GM23338 (cell line): ENCODE data around the gene PGA3. TPM values are rescaled to one million over a fixed set of nuclear protein-coding genes. Genes with fewer than 3 reads are reported as not detected.

Source experiments
- ATAC-seq: fragments of 200-7000 bp; cut with Tn5 transposase; 3 replicates; pipeline ENCODE4 v1.9.1; 2020
- DNase-seq: peaks from one replicate; pipeline ENCODE4 v3.0.0-alpha.2; 2015; ENCODE audit warnings: low spot score
- H2AFZ ChIP-seq: fragments of 200-600 bp; sonication (generic); 2 replicates; pipeline ENCODE4 v1.8.0; 2016; ENCODE audit warnings: antibody characterized with exemption, mild to moderate bottlenecking, moderate library complexity
- H3F3A ChIP-seq: fragments of 200-600 bp; sonication (generic); replicated peaks from 2 replicates; pipeline ENCODE4 v1.8.0; 2017; ENCODE audit warnings: antibody characterized with exemption, mixed run types, low read depth
- H3K27ac ChIP-seq: fragments of 200-600 bp; sonication (generic); 2 replicates; pipeline ENCODE4 v1.6.1; 2016; ENCODE audit warnings: low read depth
- H3K27me3 ChIP-seq: fragments of 200-600 bp; sonication (generic); 2 replicates; pipeline ENCODE4 v1.8.0; 2016; ENCODE audit warnings: mild to moderate bottlenecking, mixed run types, moderate library complexity; ENCODE audit not compliant: insufficient read depth
- H3K36me3 ChIP-seq: fragments of 200-600 bp; sonication (generic); 2 replicates; pipeline ENCODE4 v1.8.0; 2016; ENCODE audit warnings: mild to moderate bottlenecking; ENCODE audit not compliant: insufficient read depth
- H3K4me1 ChIP-seq: fragments of 200-600 bp; sonication (generic); 2 replicates; pipeline ENCODE4 v1.8.0; 2016; ENCODE audit warnings: mild to moderate bottlenecking, moderate library complexity; ENCODE audit not compliant: insufficient read depth
- H3K4me2 ChIP-seq: fragments of 200-600 bp; sonication (generic); 2 replicates; pipeline ENCODE4 v1.7.1; 2017; ENCODE audit warnings: mixed run types
- H3K4me3 ChIP-seq: fragments of 200-600 bp; sonication (generic); 2 replicates; pipeline ENCODE4 v1.6.1; 2016; ENCODE audit warnings: mixed run types
- H3K79me2 ChIP-seq: fragments of 200-600 bp; sonication (generic); replicated peaks from 2 replicates; pipeline ENCODE4 v1.8.0; 2017; ENCODE audit warnings: mild to moderate bottlenecking; ENCODE audit not compliant: insufficient read depth
- H3K9me2 ChIP-seq: fragments of 200-600 bp; sonication (generic); 2 replicates; pipeline ENCODE4 v1.8.0; 2017; ENCODE audit not compliant: insufficient read depth
- H4K20me1 ChIP-seq: fragments of 200-600 bp; sonication (generic); replicated peaks from 2 replicates; pipeline ENCODE4 v1.8.0; 2017; ENCODE audit warnings: mild to moderate bottlenecking; ENCODE audit not compliant: insufficient read depth
- H3K27ac Mint-ChIP-seq: 2 replicates; pipeline ENCODE4 v1.8.0; 2020; ENCODE audit warnings: inconsistent platforms, mild to moderate bottlenecking, moderate library complexity, mixed read lengths
- H3K27me3 Mint-ChIP-seq: 3 replicates; pipeline ENCODE4 v1.8.0; 2022; ENCODE audit warnings: low read depth, mild to moderate bottlenecking, moderate library complexity, mixed read lengths, inconsistent platforms; ENCODE audit not compliant: insufficient read depth, poor library complexity
- H3K36me3 Mint-ChIP-seq: 3 replicates; pipeline ENCODE4 v1.8.0; 2021; ENCODE audit warnings: low read depth, mild to moderate bottlenecking, inconsistent platforms, moderate library complexity, mixed read lengths
- H3K4me1 Mint-ChIP-seq: 3 replicates; pipeline ENCODE4 v1.8.0; 2020; ENCODE audit warnings: mild to moderate bottlenecking, inconsistent platforms, mixed read lengths
- H3K4me3 Mint-ChIP-seq: 3 replicates; pipeline ENCODE4 v1.8.0; 2021; ENCODE audit warnings: moderate library complexity, mild to moderate bottlenecking, inconsistent platforms, mixed read lengths
- H3K9me3 Mint-ChIP-seq: 3 replicates; pipeline ENCODE4 v1.8.0; 2020; ENCODE audit warnings: moderate library complexity, mild to moderate bottlenecking, inconsistent platforms, mixed read lengths
- CREB1 ChIP-seq: fragments of 250-450 bp; sonication (Bioruptor Pico); IDR thresholded peaks from 2 replicates; pipeline ENCODE4 v1.5.0; 2020; ENCODE audit warnings: low read depth, mild to moderate bottlenecking, moderate library complexity
- JUNB ChIP-seq: IDR thresholded peaks from one replicate; pipeline ENCODE4 v1.6.1; 2016; ENCODE audit warnings: antibody characterized with exemption; ENCODE audit not compliant: unreplicated experiment
- STAT1 ChIP-seq: IDR thresholded peaks from one replicate; pipeline ENCODE4 v1.6.1; 2016; ENCODE audit warnings: antibody characterized with exemption; ENCODE audit not compliant: unreplicated experiment
- ZNF114 ChIP-seq: fragments of 250-450 bp; sonication (Bioruptor Pico); IDR thresholded peaks from 2 replicates; pipeline ENCODE4 v1.5.0; 2020; ENCODE audit warnings: mild to moderate bottlenecking, moderate library complexity
- ZNF331 ChIP-seq: fragments of 250-450 bp; sonication (Bioruptor Pico); IDR thresholded peaks from 2 replicates; pipeline ENCODE4 v1.5.0; 2020; ENCODE audit warnings: low read depth, mild to moderate bottlenecking, moderate library complexity
- polyA plus RNA-seq: library from polyadenylated mRNA; unstranded; fragments of >200 nt; fragmentation: Nextera tagmentation; extraction: Ambion mirVana; gene quantifications from 2 replicates; pipeline ENCODE4 v1.2.1, GENCODE V29; 2016
- total RNA-seq: library from RNA; depleted of rRNA; stranded (reverse); fragments of >200 nt; shearing (Covaris generic); gene quantifications from 2 replicates; pipeline ENCODE4 v1.2.3, GENCODE V29; 2014
- TF ChIP-seq, protein P1 (sequence below): fragments of 250-450 bp; sonication (Bioruptor Pico); IDR thresholded peaks from 2 replicates; pipeline ENCODE4 v1.5.0; 2020; ENCODE audit warnings: mild to moderate bottlenecking, moderate library complexity

The PGA3 gene
- total and polyA plus RNA-seq, 2 experiments from 2014 or later: 0.37 TPM; not detected in 1

DNA sequence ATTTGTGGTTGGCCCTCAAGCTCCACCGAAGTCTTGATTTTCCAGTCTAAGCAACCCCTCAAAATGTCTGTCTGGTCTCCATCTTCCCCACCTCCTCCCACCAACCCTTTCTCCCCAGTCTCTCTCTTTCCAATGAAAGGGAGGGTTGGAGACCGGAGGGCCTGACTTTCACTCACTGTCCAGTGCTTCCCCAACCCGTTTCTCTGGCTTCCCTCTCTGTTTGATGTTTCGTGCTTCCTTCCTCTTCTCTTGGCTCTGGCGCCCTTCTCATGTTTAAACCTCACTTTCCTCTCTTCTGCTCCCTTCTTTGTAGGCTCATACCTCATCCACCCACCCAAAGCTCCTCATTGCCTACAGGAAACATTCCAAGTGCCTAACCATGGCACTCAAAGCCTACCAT lies 31.0 kb upstream of the PGA3 start (continued):
- TF ChIP-seq, protein P1, sequence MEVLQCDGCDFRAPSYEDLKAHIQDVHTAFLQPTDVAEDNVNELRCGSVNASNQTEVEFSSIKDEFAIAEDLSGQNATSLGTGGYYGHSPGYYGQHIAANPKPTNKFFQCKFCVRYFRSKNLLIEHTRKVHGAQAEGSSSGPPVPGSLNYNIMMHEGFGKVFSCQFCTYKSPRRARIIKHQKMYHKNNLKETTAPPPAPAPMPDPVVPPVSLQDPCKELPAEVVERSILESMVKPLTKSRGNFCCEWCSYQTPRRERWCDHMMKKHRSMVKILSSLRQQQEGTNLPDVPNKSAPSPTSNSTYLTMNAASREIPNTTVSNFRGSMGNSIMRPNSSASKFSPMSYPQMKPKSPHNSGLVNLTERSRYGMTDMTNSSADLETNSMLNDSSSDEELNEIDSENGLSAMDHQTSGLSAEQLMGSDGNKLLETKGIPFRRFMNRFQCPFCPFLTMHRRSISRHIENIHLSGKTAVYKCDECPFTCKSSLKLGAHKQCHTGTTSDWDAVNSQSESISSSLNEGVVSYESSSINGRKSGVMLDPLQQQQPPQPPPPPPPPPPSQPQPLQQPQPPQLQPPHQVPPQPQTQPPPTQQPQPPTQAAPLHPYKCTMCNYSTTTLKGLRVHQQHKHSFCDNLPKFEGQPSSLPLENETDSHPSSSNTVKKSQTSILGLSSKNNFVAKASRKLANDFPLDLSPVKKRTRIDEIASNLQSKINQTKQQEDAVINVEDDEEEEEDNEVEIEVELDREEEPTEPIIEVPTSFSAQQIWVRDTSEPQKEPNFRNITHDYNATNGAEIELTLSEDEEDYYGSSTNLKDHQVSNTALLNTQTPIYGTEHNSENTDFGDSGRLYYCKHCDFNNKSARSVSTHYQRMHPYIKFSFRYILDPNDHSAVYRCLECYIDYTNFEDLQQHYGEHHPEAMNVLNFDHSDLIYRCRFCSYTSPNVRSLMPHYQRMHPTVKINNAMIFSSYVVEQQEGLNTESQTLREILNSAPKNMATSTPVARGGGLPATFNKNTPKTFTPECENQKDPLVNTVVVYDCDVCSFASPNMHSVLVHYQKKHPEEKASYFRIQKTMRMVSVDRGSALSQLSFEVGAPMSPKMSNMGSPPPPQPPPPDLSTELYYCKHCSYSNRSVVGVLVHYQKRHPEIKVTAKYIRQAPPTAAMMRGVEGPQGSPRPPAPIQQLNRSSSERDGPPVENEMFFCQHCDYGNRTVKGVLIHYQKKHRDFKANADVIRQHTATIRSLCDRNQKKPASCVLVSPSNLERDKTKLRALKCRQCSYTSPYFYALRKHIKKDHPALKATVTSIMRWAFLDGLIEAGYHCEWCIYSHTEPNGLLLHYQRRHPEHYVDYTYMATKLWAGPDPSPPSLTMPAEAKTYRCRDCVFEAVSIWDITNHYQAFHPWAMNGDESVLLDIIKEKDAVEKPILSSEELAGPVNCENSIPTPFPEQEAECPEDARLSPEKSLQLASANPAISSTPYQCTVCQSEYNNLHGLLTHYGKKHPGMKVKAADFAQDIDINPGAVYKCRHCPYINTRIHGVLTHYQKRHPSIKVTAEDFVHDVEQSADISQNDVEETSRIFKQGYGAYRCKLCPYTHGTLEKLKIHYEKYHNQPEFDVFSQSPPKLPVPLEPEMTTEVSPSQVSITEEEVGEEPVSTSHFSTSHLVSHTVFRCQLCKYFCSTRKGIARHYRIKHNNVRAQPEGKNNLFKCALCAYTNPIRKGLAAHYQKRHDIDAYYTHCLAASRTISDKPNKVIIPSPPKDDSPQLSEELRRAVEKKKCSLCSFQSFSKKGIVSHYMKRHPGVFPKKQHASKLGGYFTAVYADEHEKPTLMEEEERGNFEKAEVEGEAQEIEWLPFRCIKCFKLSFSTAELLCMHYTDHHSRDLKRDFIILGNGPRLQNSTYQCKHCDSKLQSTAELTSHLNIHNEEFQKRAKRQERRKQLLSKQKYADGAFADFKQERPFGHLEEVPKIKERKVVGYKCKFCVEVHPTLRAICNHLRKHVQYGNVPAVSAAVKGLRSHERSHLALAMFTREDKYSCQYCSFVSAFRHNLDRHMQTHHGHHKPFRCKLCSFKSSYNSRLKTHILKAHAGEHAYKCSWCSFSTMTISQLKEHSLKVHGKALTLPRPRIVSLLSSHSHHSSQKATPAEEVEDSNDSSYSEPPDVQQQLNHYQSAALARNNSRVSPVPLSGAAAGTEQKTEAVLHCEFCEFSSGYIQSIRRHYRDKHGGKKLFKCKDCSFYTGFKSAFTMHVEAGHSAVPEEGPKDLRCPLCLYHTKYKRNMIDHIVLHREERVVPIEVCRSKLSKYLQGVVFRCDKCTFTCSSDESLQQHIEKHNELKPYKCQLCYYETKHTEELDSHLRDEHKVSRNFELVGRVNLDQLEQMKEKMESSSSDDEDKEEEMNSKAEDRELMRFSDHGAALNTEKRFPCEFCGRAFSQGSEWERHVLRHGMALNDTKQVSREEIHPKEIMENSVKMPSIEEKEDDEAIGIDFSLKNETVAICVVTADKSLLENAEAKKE (CRISPR knock-in tag): no peak
- TF ChIP-seq ZNF114 (no peak), ZNF331 (CRISPR knock-in tag) (no peak)

DNA sequence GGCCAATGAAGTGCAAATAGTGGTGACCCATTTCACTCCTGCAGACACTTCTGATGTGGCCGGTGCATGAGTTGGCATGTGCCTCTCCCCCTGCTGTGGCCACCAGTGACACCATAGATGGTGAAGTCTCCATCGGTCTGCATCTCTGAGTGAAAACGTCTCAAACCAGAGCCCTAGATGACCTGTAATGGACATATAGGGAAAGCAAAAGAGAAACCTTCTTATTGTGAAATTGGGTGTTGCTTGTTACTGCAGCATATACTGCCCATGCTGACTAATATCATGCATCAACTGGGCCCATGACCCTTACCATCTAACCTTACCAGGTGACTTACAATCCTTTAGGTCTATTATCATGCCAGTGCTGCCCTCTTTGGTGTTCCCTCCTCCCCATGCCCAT lies 30.4 kb upstream of the PGA3 start:
- no peaks in the 10 kb centered on the region for H4K20me1 ChIP-seq
- H3K27ac Mint-ChIP-seq: no peak overlapping the region
- H2AFZ ChIP-seq: no peak overlapping the region
- ATAC-seq (no peak), DNase-seq (no peak)
- no peaks in the 10 kb centered on the region; the same call in 2 of the 3 replicates for H3K36me3 Mint-ChIP-seq
- no peaks in the 10 kb centered on the region for H3K27me3 ChIP-seq
- peaks cover 4% of the 10 kb centered on the region for H3K9me3 Mint-ChIP-seq
- no peaks in the 10 kb centered on the region for H3K79me2 ChIP-seq
- H3F3A ChIP-seq: no peaks in the 10 kb centered on the region
- H3K4me2 ChIP-seq: no peak overlapping the region
- H3K9me2 ChIP-seq: peaks cover 4% of the 10 kb centered on the region; the same call in 1 of the 2 replicates
- H3K4me3 ChIP-seq: no peak overlapping the region
- no peak overlapping the region for H3K27ac ChIP-seq
- H3K4me3 Mint-ChIP-seq: no peak overlapping the region
- no peaks in the 10 kb centered on the region; the same call in 2 of the 3 replicates for H3K4me1 Mint-ChIP-seq
- no peaks in the 10 kb centered on the region for H3K36me3 ChIP-seq
- no peaks in the 10 kb centered on the region for H3K4me1 ChIP-seq
- peaks cover 15% of the 10 kb centered on the region for H3K27me3 Mint-ChIP-seq
- no peak for TF ChIP-seq CREB1 (CRISPR knock-in tag)
- no peak for TF ChIP-seq STAT1
- TF ChIP-seq JUNB: no peak
- TF ChIP-seq, protein P1 (CRISPR knock-in tag): no peak
- TF ChIP-seq ZNF114: no peak
